ENCODE measurements around the gene YEATS2.
"Not testable (repeated sequence)": the region's sequence is repeated elsewhere in the genome, so short reads cannot be mapped to it uniquely, and the experiment has no call there.

The YEATS2 gene

GRCh38 chr3:183779896-183780465, 82.4 kb downstream of the YEATS2 start:
- DNase-seq: no peak

GRCh38 chr3:183781246-183781645, 83.6 kb downstream of the YEATS2 start:
- no peak for DNase-seq

- DNase-seq: no peak
Measured at GRCh38 chr3:183782576-183783276, 85.1 kb downstream of the YEATS2 start.

- not testable (repeated sequence) for DNase-seq
Measured at GRCh38 chr3:183784503-183784902, 86.9 kb downstream of the YEATS2 start.

- no peak for DNase-seq
Measured at GRCh38 chr3:183789826-183790225, 92.2 kb downstream of the YEATS2 start.

- no peak for DNase-seq
Measured at GRCh38 chr3:183790700-183791099, 93.1 kb downstream of the YEATS2 start.

GRCh38 chr3:183792976-183793375, 95.4 kb downstream of the YEATS2 start:
- DNase-seq: no peak

GRCh38 chr3:183794452-183794851, 96.9 kb downstream of the YEATS2 start:
- DNase-seq: no peak

- DNase-seq: no peak
Measured at GRCh38 chr3:183796372-183796771, 98.8 kb downstream of the YEATS2 start.

- no peak for DNase-seq
Measured at GRCh38 chr3:183797996-183798395, 100.4 kb downstream of the YEATS2 start.

GRCh38 chr3:183799461-183799860, 101.9 kb downstream of the YEATS2 start:
- DNase-seq: no peak

- no peak for DNase-seq
Measured at GRCh38 chr3:183800243-183800863, 102.8 kb downstream of the YEATS2 start.

- DNase-seq: no peak
Measured at GRCh38 chr3:183801601-183802000, 104.0 kb downstream of the YEATS2 start.

- no peak for DNase-seq
Measured at GRCh38 chr3:183802989-183803388, 105.4 kb downstream of the YEATS2 start.

- no peak for DNase-seq
Measured at GRCh38 chr3:183807209-183807728, 109.7 kb downstream of the YEATS2 start.

GRCh38 chr3:183807881-183808280, 110.3 kb downstream of the YEATS2 start:
- no peak for DNase-seq

- no peak for DNase-seq
Measured at GRCh38 chr3:183808355-183808754, 110.8 kb downstream of the YEATS2 start.

GRCh38 chr3:183809270-183809669, 111.7 kb downstream of the YEATS2 start:
- no peak for DNase-seq

- DNase-seq: no peak
Measured at GRCh38 chr3:183810643-183811594, 113.3 kb downstream of the YEATS2 start.

GRCh38 chr3:183811638-183812037, 114.0 kb downstream of the YEATS2 start:
- DNase-seq: no peak

- DNase-seq: no peak
Measured at GRCh38 chr3:183812761-183813445, 115.3 kb downstream of the YEATS2 start.

GRCh38 chr3:183814240-183814639, 116.6 kb downstream of the YEATS2 start:
- DNase-seq: no peak
